COLO829 (cell line): ENCODE measurements around the gene OARD1.
A peak's percentile ranks its signal among the peaks of the same experiment; 100 is the strongest.
"Not testable (repeated sequence)": the region's sequence is repeated elsewhere in the genome, so short reads cannot be mapped to it uniquely, and the experiment has no call there.

Experiments
- DNase-seq: peaks from one replicate; pipeline ENCODE4 v3.0.0; 2012; ENCODE audit warnings: low spot score

The OARD1 gene

GRCh38 chr6:41027241-41027640 lies 44.9 kb downstream of the OARD1 start:
- DNase-seq: no peak

- DNase-seq: peak; percentile 74
These were observed 46.1 kb downstream of the OARD1 start for GRCh38 chr6:41025966-41026530.

GRCh38 chr6:41023114-41023513 lies 49.0 kb downstream of the OARD1 start:
- DNase-seq: no peak

- no peak for DNase-seq
These were observed 49.9 kb downstream of the OARD1 start for GRCh38 chr6:41022294-41022693.

- DNase-seq: no peak
These were observed 50.3 kb downstream of the OARD1 start for GRCh38 chr6:41021832-41022231.

- DNase-seq: no peak
These were observed 54.5 kb downstream of the OARD1 start for GRCh38 chr6:41017663-41018062.

GRCh38 chr6:41015860-41016259 lies 56.3 kb downstream of the OARD1 start:
- not testable (repeated sequence) for DNase-seq

GRCh38 chr6:41014780-41015179 lies 57.4 kb downstream of the OARD1 start:
- DNase-seq: no peak
